Measurements from ENCODE around the gene CEP120. TPM values are rescaled to one million over a fixed set of nuclear protein-coding genes. Genes with fewer than 3 reads are reported as not detected.
"Not testable (repeated sequence)": the region's sequence is repeated elsewhere in the genome, so short reads cannot be mapped to it uniquely, and the experiment has no call there.

The CEP120 gene
- total RNA-seq, 2 experiments from 2014 or later: 31.7 to 33.2 TPM

- POLR2A ChIA-PET: no interaction called here
- H3K4me3 Mint-ChIP-seq: no peak overlapping the region
- H3K27ac Mint-ChIP-seq: no peak overlapping the region
Measured at GRCh38 chr5:123350742-123351141, 72.5 kb downstream of the CEP120 start.

GRCh38 chr5:123344816-123345426, 78.3 kb downstream of the CEP120 start:
- ChIA-PET CTCF (interaction anchor here (0.6 to 1.5 kb wide), 2 partner anchors 266 to 1026 kb away, joined by 4 read pairs; no protein-coding TSS in a partner anchor), POLR2A (no interaction called here)
- Mint-ChIP-seq H3K27me3 (no peaks in the 10 kb centered on the region), H3K4me1 (ENCODE audit: low read depth) (no peaks in the 10 kb centered on the region), H3K27ac (no peak overlapping the region), H3K36me3 (peaks cover 13% of the 10 kb centered on the region), H3K9me3 (no peaks in the 10 kb centered on the region), H3K4me3 (no peak overlapping the region)
- no peak for DNase-seq
- intact Hi-C loops (cut with micrococcal nuclease): no loop called here

More at GRCh38 chr5:123350742-123351141, 72.5 kb downstream of the CEP120 start:
- no peak for DNase-seq
- Mint-ChIP-seq H3K9me3 (no peaks in the 10 kb centered on the region), H3K4me1 (ENCODE audit: low read depth) (no peaks in the 10 kb centered on the region), H3K27me3 (no peaks in the 10 kb centered on the region), H3K36me3 (peaks cover 17% of the 10 kb centered on the region)
- CTCF ChIA-PET: no interaction called here
- intact Hi-C loops (cut with micrococcal nuclease): no loop called here

GRCh38 chr5:123340928-123341327, 82.3 kb downstream of the CEP120 start:
- Mint-ChIP-seq H3K9me3 (no peaks in the 10 kb centered on the region), H3K4me3 (no peak overlapping the region), H3K36me3 (peaks cover 1% of the 10 kb centered on the region), H3K27ac (no peak overlapping the region), H3K4me1 (ENCODE audit: low read depth) (no peaks in the 10 kb centered on the region), H3K27me3 (no peaks in the 10 kb centered on the region)
- ChIA-PET POLR2A (no interaction called here), CTCF (no interaction called here)
- intact Hi-C loops (cut with micrococcal nuclease): no loop called here
- no peak for DNase-seq

GRCh38 chr5:123308377-123308776, 114.8 kb downstream of the CEP120 start:
- H3K27ac Mint-ChIP-seq; H3K4me1 Mint-ChIP-seq (ENCODE audit: low read depth); H3K36me3 Mint-ChIP-seq; CTCF ChIA-PET; intact Hi-C loops (cut with micrococcal nuclease); POLR2A ChIA-PET; H3K4me3 Mint-ChIP-seq; DNase-seq; H3K27me3 Mint-ChIP-seq; H3K9me3 Mint-ChIP-seq: not testable (repeated sequence)

GRCh38 chr5:123305751-123306150, 117.5 kb downstream of the CEP120 start:
- no peaks in the 10 kb centered on the region for H3K4me1 Mint-ChIP-seq (ENCODE audit: low read depth)
- intact Hi-C loops (cut with micrococcal nuclease): no loop called here
- CTCF ChIA-PET: no interaction called here
- no peak for DNase-seq
- no peak overlapping the region for H3K4me3 Mint-ChIP-seq
- POLR2A ChIA-PET: no interaction called here
- no peak overlapping the region for H3K27ac Mint-ChIP-seq
- H3K9me3 Mint-ChIP-seq: no peaks in the 10 kb centered on the region
- no peaks in the 10 kb centered on the region for H3K27me3 Mint-ChIP-seq
- H3K36me3 Mint-ChIP-seq: no peaks in the 10 kb centered on the region

GRCh38 chr5:123304777-123305316, 118.4 kb downstream of the CEP120 start:
- Mint-ChIP-seq H3K36me3 (no peaks in the 10 kb centered on the region), H3K27me3 (peaks cover 6% of the 10 kb centered on the region), H3K4me3 (no peak overlapping the region), H3K4me1 (ENCODE audit: low read depth) (no peaks in the 10 kb centered on the region), H3K27ac (no peak overlapping the region), H3K9me3 (peaks cover 5% of the 10 kb centered on the region)
- POLR2A ChIA-PET: no interaction called here
- CTCF ChIA-PET: no interaction called here
- intact Hi-C loops (cut with micrococcal nuclease): no loop called here
- no peak for DNase-seq

GRCh38 chr5:123303802-123304201, 119.4 kb downstream of the CEP120 start:
- Mint-ChIP-seq H3K9me3 (peaks cover 5% of the 10 kb centered on the region), H3K27ac (no peak overlapping the region), H3K4me3 (no peak overlapping the region), H3K27me3 (peaks cover 7% of the 10 kb centered on the region), H3K4me1 (ENCODE audit: low read depth) (peaks cover 1% of the 10 kb centered on the region), H3K36me3 (no peaks in the 10 kb centered on the region)
- intact Hi-C loops (cut with micrococcal nuclease): no loop called here
- no peak for DNase-seq
- ChIA-PET POLR2A (no interaction called here), CTCF (no interaction called here)

- no peak overlapping the region for H3K4me3 Mint-ChIP-seq
- H3K36me3 Mint-ChIP-seq: no peaks in the 10 kb centered on the region
- peaks cover 7% of the 10 kb centered on the region for H3K27me3 Mint-ChIP-seq
- ChIA-PET POLR2A (no interaction called here), CTCF (no interaction called here)
- no peak for DNase-seq
- intact Hi-C loops (cut with micrococcal nuclease): no loop called here
- H3K27ac Mint-ChIP-seq: no peak overlapping the region
- peaks cover 5% of the 10 kb centered on the region for H3K9me3 Mint-ChIP-seq
- peaks cover 3% of the 10 kb centered on the region for H3K4me1 Mint-ChIP-seq (ENCODE audit: low read depth)
Measured at GRCh38 chr5:123300266-123300665, 122.9 kb downstream of the CEP120 start.

GRCh38 chr5:123299136-123299535, 124.1 kb downstream of the CEP120 start:
- ChIA-PET POLR2A (no interaction called here), CTCF (no interaction called here)
- H3K27me3 Mint-ChIP-seq: peaks cover 7% of the 10 kb centered on the region
- no peak overlapping the region for H3K4me3 Mint-ChIP-seq
- no peak overlapping the region for H3K27ac Mint-ChIP-seq
- H3K4me1 Mint-ChIP-seq (ENCODE audit: low read depth): peaks cover 3% of the 10 kb centered on the region
- intact Hi-C loops (cut with micrococcal nuclease): no loop called here
- peaks cover 5% of the 10 kb centered on the region for H3K9me3 Mint-ChIP-seq
- DNase-seq: no peak
- H3K36me3 Mint-ChIP-seq: no peaks in the 10 kb centered on the region

GRCh38 chr5:123298335-123299030, 124.7 kb downstream of the CEP120 start:
- peaks cover 3% of the 10 kb centered on the region for H3K4me1 Mint-ChIP-seq (ENCODE audit: low read depth)
- no peak overlapping the region for H3K27ac Mint-ChIP-seq
- DNase-seq: no peak
- no peaks in the 10 kb centered on the region for H3K36me3 Mint-ChIP-seq
- intact Hi-C loops (cut with micrococcal nuclease): no loop called here
- CTCF ChIA-PET: no interaction called here
- POLR2A ChIA-PET: no interaction called here
- H3K4me3 Mint-ChIP-seq: no peak overlapping the region
- H3K27me3 Mint-ChIP-seq: peaks cover 7% of the 10 kb centered on the region
- H3K9me3 Mint-ChIP-seq: peaks cover 5% of the 10 kb centered on the region

GRCh38 chr5:123297866-123298265, 125.3 kb downstream of the CEP120 start:
- ChIA-PET CTCF (no interaction called here), POLR2A (no interaction called here)
- H3K9me3 Mint-ChIP-seq: peaks cover 5% of the 10 kb centered on the region
- H3K27me3 Mint-ChIP-seq: peaks cover 9% of the 10 kb centered on the region
- intact Hi-C loops (cut with micrococcal nuclease): no loop called here
- H3K27ac Mint-ChIP-seq: no peak overlapping the region
- no peak for DNase-seq
- peaks cover 3% of the 10 kb centered on the region for H3K4me1 Mint-ChIP-seq (ENCODE audit: low read depth)
- no peak overlapping the region for H3K4me3 Mint-ChIP-seq
- H3K36me3 Mint-ChIP-seq: no peaks in the 10 kb centered on the region

- POLR2A ChIA-PET: no interaction called here
- Mint-ChIP-seq H3K27ac (no peak overlapping the region), H3K36me3 (no peaks in the 10 kb centered on the region), H3K4me1 (ENCODE audit: low read depth) (peaks cover 3% of the 10 kb centered on the region), H3K27me3 (peaks cover 9% of the 10 kb centered on the region), H3K4me3 (no peak overlapping the region), H3K9me3 (peaks cover 5% of the 10 kb centered on the region)
- CTCF ChIA-PET: no interaction called here
- no peak for DNase-seq
- intact Hi-C loops (cut with micrococcal nuclease): no loop called here
Measured at GRCh38 chr5:123297198-123297831, 125.9 kb downstream of the CEP120 start.

All from activated CD4-positive, alpha-beta memory T cell treated with anti-CD3 and anti-CD28 coated beads for 36 hours (primary cell).